HG03460 (cell line): ENCODE results near the gene GFER.

Experiments used
- ATAC-seq: cut with Tn5 transposase; IDR thresholded peaks from one replicate; pipeline ENCODE4 v1.9.1; 2021; ENCODE audit not compliant: unreplicated experiment

Gene GFER

GRCh38 chr16:1990351-1991134, 6.5 kb downstream of the GFER start:
- no peak for ATAC-seq

GRCh38 chr16:1991135-1991551, 7.2 kb downstream of the GFER start:
- no peak for ATAC-seq

- no peak for ATAC-seq
These were observed 7.6 kb downstream of the GFER start for GRCh38 chr16:1991588-1991947.

- ATAC-seq: peak; percentile 39
These were observed 8.1 kb downstream of the GFER start for GRCh38 chr16:1991948-1992703.

- ATAC-seq: no peak
These were observed 8.8 kb downstream of the GFER start for GRCh38 chr16:1992704-1993317.

GRCh38 chr16:1993731-1994131, 9.7 kb downstream of the GFER start:
- no peak for ATAC-seq

GRCh38 chr16:1997494-1998359, 13.7 kb downstream of the GFER start:
- ATAC-seq: no peak

- no peak for ATAC-seq
These were observed 14.4 kb downstream of the GFER start for GRCh38 chr16:1998360-1998835.

GRCh38 chr16:1998852-1999801, 15.1 kb downstream of the GFER start:
- no peak for ATAC-seq

- no peak for ATAC-seq
These were observed 16.0 kb downstream of the GFER start for GRCh38 chr16:1999866-2000514.

GRCh38 chr16:2001035-2001434, 17.0 kb downstream of the GFER start:
- no peak for ATAC-seq

GRCh38 chr16:2001456-2002355, 17.7 kb downstream of the GFER start:
- no peak for ATAC-seq

GRCh38 chr16:2002406-2003230, 18.6 kb downstream of the GFER start:
- ATAC-seq: no peak

- no peak for ATAC-seq
These were observed 19.3 kb downstream of the GFER start for GRCh38 chr16:2003231-2003826.

GRCh38 chr16:2003827-2004641, 20.0 kb downstream of the GFER start:
- ATAC-seq: peak; percentile 56
